ENCODE data around the gene PUM1.
"Not testable (repeated sequence)": the region's sequence is repeated elsewhere in the genome, so short reads cannot be mapped to it uniquely, and the experiment has no call there.

PUM1 gene

GRCh38 chr1:30990591-30990990 lies 74.9 kb downstream of the PUM1 start:
- no peak for DNase-seq

- DNase-seq = no peak
Measured at GRCh38 chr1:30988045-30988444, 77.5 kb downstream of the PUM1 start.

GRCh38 chr1:30986755-30987154 lies 78.8 kb downstream of the PUM1 start:
- DNase-seq = no peak

GRCh38 chr1:30984991-30985503 lies 80.5 kb downstream of the PUM1 start:
- DNase-seq = no peak

DNA sequence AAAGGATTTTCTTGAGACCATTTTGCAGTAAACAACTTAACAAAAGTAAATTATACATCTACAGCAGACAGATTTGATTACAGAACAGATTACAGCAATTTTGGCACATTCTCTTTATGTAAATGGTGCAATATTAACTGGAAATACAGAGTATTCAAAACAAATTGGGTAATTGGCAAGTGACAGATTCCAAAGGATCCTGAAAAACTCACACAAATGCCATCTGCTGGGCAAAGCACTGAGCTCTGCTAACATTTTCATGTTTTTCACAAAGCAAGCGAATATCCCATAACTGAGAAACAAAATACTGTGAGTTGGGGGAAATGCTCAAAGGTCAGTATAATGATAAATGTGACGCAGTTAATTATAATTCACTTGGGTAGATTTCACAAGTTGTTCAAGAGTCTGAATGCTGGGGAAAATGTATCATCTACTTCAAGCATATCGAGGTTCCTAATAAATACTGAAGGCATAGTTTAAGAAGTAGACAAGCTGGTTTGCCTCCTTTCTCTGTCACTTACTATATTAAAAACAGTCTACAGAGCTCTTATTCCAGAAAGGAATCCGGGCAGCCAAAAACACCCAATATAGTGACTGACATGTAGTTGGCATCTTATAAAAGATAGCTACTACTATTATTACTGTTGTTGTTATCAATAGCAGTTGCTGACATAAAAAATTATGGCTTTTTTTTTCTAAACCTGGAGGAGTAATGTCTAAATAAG lies 81.2 kb downstream of the PUM1 start:
- no peak for DNase-seq

DNA sequence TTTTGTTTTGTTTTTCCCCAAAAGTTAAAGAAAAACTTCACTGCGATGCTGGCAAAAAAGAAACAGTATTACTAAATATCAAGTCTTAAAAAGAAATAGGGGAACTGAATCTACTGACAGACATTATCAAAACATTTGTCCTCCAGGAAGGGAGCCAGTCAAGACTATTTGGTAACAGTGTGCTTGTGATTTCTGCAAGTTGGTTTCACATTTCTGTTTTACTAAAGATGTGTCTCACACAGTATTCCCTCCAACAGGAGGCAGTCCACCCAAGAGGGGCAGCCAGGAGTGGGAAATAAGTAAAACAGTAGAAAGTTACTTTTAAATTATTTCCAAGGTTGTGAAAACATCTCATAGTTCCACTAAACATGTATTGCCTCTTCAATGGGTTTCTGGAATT lies 82.6 kb downstream of the PUM1 start:
- no peak for DNase-seq

DNA sequence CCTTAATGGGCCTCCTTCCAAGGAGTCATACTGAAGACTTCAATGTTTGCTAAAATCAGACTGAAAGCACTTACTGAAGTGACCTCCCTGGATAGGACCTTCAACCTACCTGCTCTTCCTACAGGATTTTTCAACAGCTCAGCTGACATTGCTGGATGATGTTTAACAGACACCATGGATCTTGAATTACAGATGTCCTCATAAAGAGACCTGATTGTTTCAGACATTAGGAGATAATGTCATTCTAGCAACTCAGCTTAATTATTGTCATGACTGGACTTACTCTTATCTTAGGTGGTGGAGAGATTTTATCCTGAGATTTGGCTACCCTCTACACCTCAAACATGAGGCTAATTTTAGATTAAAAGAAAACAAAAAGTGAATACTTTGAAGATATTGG lies 83.1 kb downstream of the PUM1 start:
- no peak for DNase-seq

DNA sequence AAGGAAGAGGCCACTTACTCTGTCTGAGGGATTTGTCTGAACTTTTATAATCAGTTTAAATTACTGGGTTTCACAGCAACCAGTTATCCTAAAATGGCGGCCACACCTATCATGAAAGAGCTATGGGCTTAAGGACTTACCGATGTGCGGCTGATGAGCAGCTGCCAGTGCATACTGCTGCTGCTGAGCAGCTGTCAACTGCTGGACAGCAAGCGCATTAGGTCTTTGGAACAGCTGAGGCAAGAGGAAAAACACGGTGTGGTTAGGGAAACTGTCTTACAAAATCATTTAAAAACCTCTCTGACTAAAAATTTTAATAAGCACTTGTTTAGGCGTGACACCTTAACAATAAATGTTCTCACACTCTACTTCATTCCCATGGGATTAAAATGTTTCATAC lies 84.3 kb downstream of the PUM1 start:
- DNase-seq = no peak

GRCh38 chr1:30977511-30977910 lies 88.0 kb downstream of the PUM1 start:
- no peak for DNase-seq

DNA sequence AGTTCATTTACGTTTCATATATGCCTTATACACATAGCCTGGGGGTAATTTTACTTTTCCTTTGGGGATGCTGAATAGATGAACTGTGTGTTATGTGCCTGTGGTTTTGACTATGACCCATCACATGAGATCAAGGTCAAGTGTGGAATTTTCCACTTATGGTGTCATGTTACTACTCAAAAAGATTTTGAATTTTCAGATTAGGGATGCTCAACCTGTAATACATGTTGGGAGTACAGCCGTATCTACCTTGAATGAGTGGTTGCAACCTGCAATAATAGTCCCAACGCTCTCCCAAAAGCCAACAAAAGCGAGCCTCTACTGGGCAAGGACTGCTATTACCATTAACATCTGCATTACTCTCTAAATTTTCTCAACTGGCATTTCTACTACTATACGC lies 88.4 kb downstream of the PUM1 start:
- no peak for DNase-seq

- no peak for DNase-seq
Measured at GRCh38 chr1:30976143-30976542, 89.4 kb downstream of the PUM1 start.

DNA sequence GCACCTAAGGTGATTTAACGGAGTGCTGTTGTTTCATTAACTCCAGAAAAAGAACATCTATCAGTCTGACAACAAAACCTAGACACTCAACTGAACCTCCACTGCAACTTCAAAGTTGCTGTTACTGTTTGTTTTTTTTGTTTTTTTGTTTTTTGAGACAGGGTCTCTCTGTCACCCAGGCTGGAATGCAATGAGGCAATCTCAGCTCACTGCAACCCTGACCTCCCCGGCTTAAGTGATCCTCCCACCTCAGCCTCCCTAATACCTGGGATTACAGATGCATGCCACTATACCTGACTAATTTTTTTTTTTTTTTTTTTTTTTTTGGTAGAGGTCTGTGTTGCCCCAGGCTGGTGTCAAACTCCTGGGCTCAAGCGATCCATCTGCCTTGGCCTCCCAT lies 90.3 kb downstream of the PUM1 start:
- DNase-seq = no peak

GRCh38 chr1:30974536-30974935 lies 91.0 kb downstream of the PUM1 start:
- DNase-seq = no peak

DNA sequence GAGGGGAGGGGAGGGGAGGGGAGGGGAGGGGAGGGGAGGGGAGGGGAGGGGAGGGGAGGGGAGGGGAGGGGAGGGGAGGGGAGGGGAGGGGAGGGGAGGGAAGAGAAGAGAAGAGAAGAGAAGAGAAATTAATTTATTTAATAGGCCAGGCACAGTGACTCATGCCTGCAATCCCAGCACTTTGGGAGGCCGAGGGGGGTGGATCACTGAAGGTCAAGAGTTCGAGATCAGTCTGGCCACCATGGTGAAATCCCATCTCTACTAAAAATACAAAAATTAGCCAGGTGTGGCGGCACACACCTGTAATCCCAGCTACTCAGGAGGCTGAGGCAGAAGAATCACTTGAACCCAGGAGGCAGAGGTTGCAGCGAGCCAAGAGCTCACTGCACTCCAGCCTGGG lies 93.2 kb downstream of the PUM1 start:
- DNase-seq = not testable (repeated sequence)

DNA sequence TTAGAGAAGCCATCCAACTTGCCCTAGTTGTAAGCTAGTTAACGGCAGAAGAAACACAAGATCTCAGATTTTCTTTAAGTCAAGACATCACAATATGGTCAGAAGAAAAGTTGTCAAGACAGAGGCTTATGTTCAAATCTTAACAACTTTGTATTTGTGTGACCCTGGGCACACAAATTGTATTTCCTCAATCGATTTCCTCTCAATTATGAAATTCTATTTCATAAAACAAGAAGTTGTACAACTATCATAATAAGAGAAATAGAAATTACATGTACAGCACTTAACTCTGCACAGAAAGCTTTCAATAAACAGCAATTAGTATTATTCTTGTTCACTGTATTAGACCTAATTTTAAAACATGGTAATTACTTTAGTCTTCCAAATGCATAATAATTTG lies 94.0 kb downstream of the PUM1 start:
- no peak for DNase-seq

DNA sequence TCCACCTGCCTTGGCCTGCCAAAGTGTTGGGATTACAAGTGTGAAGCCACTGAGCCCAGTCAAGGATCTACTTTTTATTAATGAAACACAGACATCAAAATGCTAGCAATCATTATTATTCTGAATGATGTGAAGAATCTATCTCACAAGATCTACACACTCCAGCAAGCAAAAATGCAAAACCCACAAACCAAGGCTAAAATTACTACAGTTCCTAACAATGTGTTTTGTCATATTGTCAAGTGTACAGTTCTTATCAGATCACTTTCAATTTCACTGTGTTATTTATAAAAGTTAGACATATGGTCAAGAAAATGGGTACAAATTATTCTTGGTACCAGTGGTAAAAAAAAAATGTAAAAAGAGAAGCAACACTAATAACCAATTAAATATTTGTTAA lies 95.6 kb downstream of the PUM1 start:
- no peak for DNase-seq

GRCh38 chr1:30968220-30968971 lies 97.1 kb downstream of the PUM1 start:
- no peak for DNase-seq

GRCh38 chr1:30966690-30967369 lies 98.7 kb downstream of the PUM1 start:
- DNase-seq = no peak

DNA sequence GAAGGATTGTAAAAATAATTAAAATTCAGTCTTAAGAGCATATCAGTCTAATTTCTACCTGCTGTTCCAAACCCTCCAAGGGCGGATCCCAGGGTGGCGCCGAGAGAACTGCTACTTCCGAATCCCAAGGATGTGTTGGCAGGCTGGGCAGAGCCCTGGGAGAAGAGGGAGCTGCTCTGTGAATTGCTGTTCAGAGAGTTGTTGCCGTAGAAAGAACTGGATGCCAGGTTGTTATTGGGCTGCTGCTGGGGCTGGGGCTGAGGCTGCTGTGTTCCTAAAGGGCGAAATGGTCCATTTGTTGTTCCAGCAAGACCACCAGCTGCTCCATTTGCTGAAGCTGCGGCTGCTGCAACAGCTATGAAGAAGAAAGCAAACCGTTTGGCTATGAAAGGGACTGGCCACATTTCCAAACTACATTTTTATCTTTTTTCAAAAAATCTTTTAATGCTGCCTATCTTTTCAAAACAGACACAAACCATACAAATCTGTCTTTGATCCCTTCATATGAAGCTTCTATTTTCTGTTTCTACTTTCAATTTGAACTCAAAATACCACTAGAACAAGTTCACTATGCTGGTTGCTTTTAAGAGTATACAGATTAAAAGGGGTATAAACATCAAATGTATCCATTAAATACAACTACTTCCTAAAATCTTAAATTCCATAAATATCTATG lies 99.5 kb downstream of the PUM1 start:
- no peak for DNase-seq

DNA sequence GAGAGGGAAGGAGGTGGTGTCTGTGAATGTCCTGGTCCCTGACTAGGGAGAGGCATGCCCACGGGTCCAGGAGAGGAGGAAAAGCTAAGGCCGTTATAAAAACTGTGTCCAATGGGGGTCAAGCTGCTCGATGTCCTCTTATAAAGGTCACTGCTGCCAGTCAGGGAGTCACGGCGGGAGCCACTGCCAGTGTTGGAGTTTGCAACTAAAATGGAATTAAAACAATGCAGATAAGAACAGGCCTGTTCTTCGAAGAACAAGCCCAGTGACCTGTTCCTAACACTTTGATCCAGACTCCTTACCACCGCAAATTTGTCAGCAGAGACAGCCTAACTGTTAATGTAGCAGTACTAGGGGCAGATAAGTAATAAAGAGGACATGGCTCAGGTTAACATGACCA lies 100.8 kb downstream of the PUM1 start:
- no peak for DNase-seq

DNA sequence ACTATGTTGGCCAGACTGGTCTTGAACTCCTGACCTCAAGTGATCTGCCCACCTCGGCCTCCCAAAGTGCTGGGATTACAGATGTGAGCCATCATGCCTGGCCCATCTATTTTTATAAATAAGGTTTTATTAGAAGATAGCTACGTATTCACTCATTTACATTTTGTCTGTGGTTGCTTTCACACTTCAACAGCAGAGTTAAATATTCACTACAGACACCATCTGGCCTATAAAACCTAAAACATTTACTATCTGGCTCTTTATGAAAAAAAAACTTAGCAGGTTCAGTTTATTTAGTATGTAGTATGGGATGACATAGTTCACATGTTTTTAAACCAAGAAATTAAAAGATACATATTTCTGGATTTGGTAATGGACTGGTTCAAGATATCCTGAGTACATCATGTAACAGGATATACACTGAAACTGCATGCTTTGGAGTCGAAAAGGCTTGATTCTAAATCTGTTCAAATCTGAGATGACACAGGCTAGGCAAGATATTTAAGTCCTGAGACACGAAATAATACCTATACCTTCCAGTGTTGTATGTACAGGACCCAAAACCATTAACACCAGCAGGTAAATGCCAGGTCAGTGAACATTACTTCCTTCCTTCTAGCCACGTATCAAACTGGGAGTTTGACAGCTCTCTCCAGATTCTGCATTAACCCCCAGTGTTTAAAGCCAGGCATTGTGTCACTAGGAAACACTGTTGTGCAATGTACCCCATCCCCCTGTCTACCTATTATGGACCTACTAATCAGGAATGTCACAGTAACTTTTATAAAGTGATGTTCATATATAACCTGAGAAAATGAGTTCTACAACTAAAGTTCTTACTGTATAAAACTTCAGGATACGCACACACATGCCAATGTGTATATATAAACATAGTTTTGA lies 102.7 kb downstream of the PUM1 start:
- no peak for DNase-seq

- no peak for DNase-seq
Measured at GRCh38 chr1:30957560-30958222, 107.8 kb downstream of the PUM1 start.
